Neural progenitor cell (in vitro differentiated cells): ENCODE results near the gene GK. TPM values are rescaled to one million over a fixed set of nuclear protein-coding genes. Genes with fewer than 3 reads are reported as not detected.

Source experiments
- DNase-seq: peaks from one replicate; pipeline ENCODE4 v3.0.0-alpha.2; 2016; ENCODE audit warnings: low spot score
- H2AFZ ChIP-seq: fragments of 200-600 bp; sonication (generic); replicated peaks from 2 replicates; pipeline ENCODE4 v1.6.1; 2016; ENCODE audit warnings: antibody characterized with exemption
- H3F3A ChIP-seq: fragments of 200-600 bp; sonication (generic); 2 replicates; pipeline ENCODE4 v1.6.1; 2016; ENCODE audit warnings: antibody characterized with exemption, low read depth
- H3K27ac ChIP-seq: fragments of 200-600 bp; sonication (generic); 2 replicates; pipeline ENCODE4 v1.5.1; 2016; ENCODE audit warnings: mild to moderate bottlenecking
- H3K27me3 ChIP-seq: fragments of 200-600 bp; sonication (generic); 2 replicates; pipeline ENCODE4 v1.6.1; 2016; ENCODE audit warnings: mild to moderate bottlenecking, moderate library complexity
- H3K36me3 ChIP-seq: fragments of 200-600 bp; sonication (generic); 2 replicates; pipeline ENCODE4 v1.5.1; 2016
- H3K4me1 ChIP-seq: fragments of 200-600 bp; sonication (generic); 2 replicates; pipeline ENCODE4 v1.6.1; 2016; ENCODE audit warnings: mixed run types
- H3K4me2 ChIP-seq: fragments of 200-600 bp; sonication (generic); 2 replicates; pipeline ENCODE4 v1.6.1; 2016
- H3K4me3 ChIP-seq: fragments of 200-600 bp; sonication (generic); 2 replicates; pipeline ENCODE4 v1.5.1; 2016
- H3K79me2 ChIP-seq: fragments of 200-600 bp; sonication (generic); 2 replicates; pipeline ENCODE4 v1.6.1; 2016; ENCODE audit warnings: low read depth
- H3K9ac ChIP-seq: fragments of 200-600 bp; sonication (generic); 2 replicates; pipeline ENCODE4 v1.6.1; 2016
- H3K9me3 ChIP-seq: fragments of 200-600 bp; sonication (generic); 2 replicates; pipeline ENCODE4 v1.5.1; 2016; ENCODE audit warnings: low read depth
- H4K20me1 ChIP-seq: fragments of 200-600 bp; sonication (generic); 2 replicates; pipeline ENCODE4 v1.6.1; 2016; ENCODE audit warnings: low read depth
- H3K27ac Mint-ChIP-seq: 3 replicates; pipeline ENCODE4 v1.8.0; 2021; ENCODE audit warnings: mixed read lengths
- H3K27me3 Mint-ChIP-seq: 2 replicates; pipeline ENCODE4 v1.8.0; 2022; ENCODE audit warnings: low read depth, mild to moderate bottlenecking, inconsistent platforms, moderate library complexity, mixed read lengths; ENCODE audit not compliant: insufficient read depth
- H3K36me3 Mint-ChIP-seq: 3 replicates; pipeline ENCODE4 v1.8.0; 2021; ENCODE audit warnings: mixed read lengths
- H3K4me1 Mint-ChIP-seq: 3 replicates; pipeline ENCODE4 v1.8.0; 2021; ENCODE audit warnings: mixed read lengths
- H3K4me3 Mint-ChIP-seq: 3 replicates; pipeline ENCODE4 v1.8.0; 2021; ENCODE audit warnings: mild to moderate bottlenecking, moderate library complexity, mixed read lengths
- H3K9me3 Mint-ChIP-seq: 3 replicates; pipeline ENCODE4 v1.8.0; 2020; ENCODE audit warnings: mixed read lengths
- EZH2 ChIP-seq: fragments of 200-600 bp; sonication (generic); IDR thresholded peaks from 2 replicates; pipeline ENCODE4 v1.6.1; 2017; ENCODE audit warnings: antibody characterized with exemption, mild to moderate bottlenecking, moderate library complexity
- EZH2phosphoT487 ChIP-seq: fragments of 200-600 bp; sonication (generic); IDR thresholded peaks from 2 replicates; pipeline ENCODE4 v1.6.1; 2017; ENCODE audit warnings: antibody characterized with exemption
- total RNA-seq: library from RNA; depleted of rRNA; stranded (reverse); fragments of >200 nt; gene quantifications from 2 replicates; pipeline ENCODE4 v1.2.3, GENCODE V29; 2015; ENCODE audit warnings: low replicate concordance
- TF ChIP-seq, protein P1 (sequence below): fragments of 200-600 bp; sonication (generic); IDR thresholded peaks from 2 replicates; pipeline ENCODE4 v1.5.1; 2017; ENCODE audit warnings: antibody characterized with exemption, mild to moderate bottlenecking

Gene GK
- total RNA-seq, 1 donor from 2014 or later = 4.4 TPM

DNA sequence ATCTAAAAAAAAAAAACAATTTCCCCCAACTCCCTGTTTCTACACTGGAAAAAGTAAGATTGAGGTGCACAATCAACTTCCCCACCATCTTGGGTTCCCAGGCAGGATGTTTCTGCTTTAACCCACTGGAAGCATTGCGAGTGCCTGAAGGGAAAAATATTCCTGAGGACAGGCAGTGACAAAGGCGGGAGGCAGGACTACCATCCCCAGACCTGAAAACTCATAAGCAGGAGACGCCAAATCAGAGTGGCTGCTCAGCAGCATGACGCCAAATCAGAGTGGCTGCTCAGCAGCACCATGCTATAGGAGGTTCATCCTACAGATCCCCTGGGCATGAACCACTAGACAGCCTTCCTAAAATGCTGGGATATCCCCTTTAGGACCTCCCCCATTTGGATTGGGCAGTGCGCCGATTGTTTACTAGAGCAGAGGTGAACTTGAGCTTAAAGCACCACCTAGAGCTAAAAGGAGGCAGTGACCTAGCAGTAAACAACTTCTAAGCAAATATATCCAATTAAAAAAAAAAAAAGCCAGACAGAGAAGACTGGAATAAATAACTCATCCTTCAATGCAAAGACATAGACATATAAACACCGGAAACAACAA is 35.0 kb upstream of the GK start:
- Mint-ChIP-seq H3K27ac (no peak overlapping the region), H3K27me3 (no peaks in the 10 kb centered on the region), H3K4me3 (no peak overlapping the region), H3K4me1 (no peaks in the 10 kb centered on the region), H3K36me3 (no peaks in the 10 kb centered on the region), H3K9me3 (peaks cover 21% of the 10 kb centered on the region)
- Histone ChIP-seq H2AFZ (no peak overlapping the region), H3K4me3 (no peak overlapping the region), H3K27ac (no peak overlapping the region), H3K79me2 (no peaks in the 10 kb centered on the region), H3K27me3 (no peaks in the 10 kb centered on the region), H4K20me1 (no peaks in the 10 kb centered on the region), H3K9me3 (no peaks in the 10 kb centered on the region), H3K9ac (no peak overlapping the region), H3K36me3 (no peaks in the 10 kb centered on the region), H3K4me1 (no peaks in the 10 kb centered on the region), H3F3A (no peaks in the 10 kb centered on the region), H3K4me2 (no peak overlapping the region)
- TF ChIP-seq, protein P1, sequence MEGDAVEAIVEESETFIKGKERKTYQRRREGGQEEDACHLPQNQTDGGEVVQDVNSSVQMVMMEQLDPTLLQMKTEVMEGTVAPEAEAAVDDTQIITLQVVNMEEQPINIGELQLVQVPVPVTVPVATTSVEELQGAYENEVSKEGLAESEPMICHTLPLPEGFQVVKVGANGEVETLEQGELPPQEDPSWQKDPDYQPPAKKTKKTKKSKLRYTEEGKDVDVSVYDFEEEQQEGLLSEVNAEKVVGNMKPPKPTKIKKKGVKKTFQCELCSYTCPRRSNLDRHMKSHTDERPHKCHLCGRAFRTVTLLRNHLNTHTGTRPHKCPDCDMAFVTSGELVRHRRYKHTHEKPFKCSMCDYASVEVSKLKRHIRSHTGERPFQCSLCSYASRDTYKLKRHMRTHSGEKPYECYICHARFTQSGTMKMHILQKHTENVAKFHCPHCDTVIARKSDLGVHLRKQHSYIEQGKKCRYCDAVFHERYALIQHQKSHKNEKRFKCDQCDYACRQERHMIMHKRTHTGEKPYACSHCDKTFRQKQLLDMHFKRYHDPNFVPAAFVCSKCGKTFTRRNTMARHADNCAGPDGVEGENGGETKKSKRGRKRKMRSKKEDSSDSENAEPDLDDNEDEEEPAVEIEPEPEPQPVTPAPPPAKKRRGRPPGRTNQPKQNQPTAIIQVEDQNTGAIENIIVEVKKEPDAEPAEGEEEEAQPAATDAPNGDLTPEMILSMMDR = no peak
- TF ChIP-seq EZH2 = no peak
- no peak for TF ChIP-seq EZH2phosphoT487
- no peak for DNase-seq

GRCh38 chrX:30620125-30620524 is 33.1 kb upstream of the GK start:
- no peak overlapping the region for H3K27ac Mint-ChIP-seq
- Histone ChIP-seq H2AFZ (no peak overlapping the region), H3K36me3 (no peaks in the 10 kb centered on the region), H3K9ac (no peak overlapping the region), H3K4me1 (no peaks in the 10 kb centered on the region), H3K4me2 (no peak overlapping the region), H3K27me3 (no peaks in the 10 kb centered on the region), H3K4me3 (no peak overlapping the region), H3F3A (no peaks in the 10 kb centered on the region), H3K27ac (no peak overlapping the region), H4K20me1 (no peaks in the 10 kb centered on the region), H3K79me2 (no peaks in the 10 kb centered on the region), H3K9me3 (no peaks in the 10 kb centered on the region)
- no peak overlapping the region for H3K4me3 Mint-ChIP-seq
- no peaks in the 10 kb centered on the region for H3K4me1 Mint-ChIP-seq
- H3K36me3 Mint-ChIP-seq = no peaks in the 10 kb centered on the region
- peaks cover 23% of the 10 kb centered on the region for H3K9me3 Mint-ChIP-seq
- DNase-seq = no peak
- no peaks in the 10 kb centered on the region for H3K27me3 Mint-ChIP-seq
- TF ChIP-seq, protein P1 = no peak

DNA sequence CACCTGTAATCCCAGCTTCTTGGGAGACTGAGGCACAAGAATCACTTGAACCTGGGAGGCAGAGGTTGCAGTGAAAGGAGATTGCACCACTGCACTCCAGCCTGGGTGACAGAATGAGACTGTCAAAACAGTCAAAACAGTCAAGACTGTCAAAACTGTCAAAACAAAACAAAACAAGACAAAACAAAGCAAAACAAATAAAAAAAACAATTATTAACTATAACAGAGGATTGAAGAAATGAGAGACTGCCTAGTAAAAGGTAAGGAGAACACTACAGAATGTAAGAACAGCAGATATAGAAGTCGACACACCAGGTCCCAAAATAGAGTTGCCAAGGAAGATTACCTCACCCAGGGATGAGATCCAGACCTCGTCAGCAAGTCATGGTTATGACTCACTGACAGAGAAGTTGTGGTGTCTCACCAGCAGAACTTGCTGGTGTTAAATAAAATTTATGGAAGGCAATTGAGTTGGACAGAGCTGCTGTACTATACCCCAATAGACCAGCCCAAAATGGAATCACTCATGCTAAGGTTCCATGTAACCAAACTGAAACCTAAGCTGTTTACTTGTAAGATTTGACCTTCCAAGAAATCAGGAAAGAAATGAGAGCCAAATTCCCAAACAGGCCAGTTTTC is 32.1 kb upstream of the GK start:
- Histone ChIP-seq H2AFZ (no peak overlapping the region), H3K27ac (no peak overlapping the region), H3K4me2 (no peak overlapping the region), H4K20me1 (no peaks in the 10 kb centered on the region), H3K27me3 (no peaks in the 10 kb centered on the region), H3K9me3 (no peaks in the 10 kb centered on the region), H3K79me2 (no peaks in the 10 kb centered on the region), H3K36me3 (no peaks in the 10 kb centered on the region), H3K9ac (no peak overlapping the region), H3K4me3 (no peak overlapping the region), H3F3A (no peaks in the 10 kb centered on the region), H3K4me1 (no peaks in the 10 kb centered on the region)
- H3K4me1 Mint-ChIP-seq = no peaks in the 10 kb centered on the region
- no peak for TF ChIP-seq EZH2phosphoT487
- TF ChIP-seq, protein P1 = no peak
- no peak for TF ChIP-seq EZH2
- DNase-seq = no peak
- H3K9me3 Mint-ChIP-seq = peaks cover 21% of the 10 kb centered on the region
- H3K4me3 Mint-ChIP-seq = no peak overlapping the region
- H3K27ac Mint-ChIP-seq = no peak overlapping the region
- no peaks in the 10 kb centered on the region for H3K27me3 Mint-ChIP-seq
- no peaks in the 10 kb centered on the region for H3K36me3 Mint-ChIP-seq
